Omental fat pad (tissue), 4 donors: Measurements from ENCODE around the gene TMEM80. TPM values are rescaled to one million over a fixed set of nuclear protein-coding genes. Genes with fewer than 3 reads are reported as not detected.

Experiments used
- ATAC-seq: fragments of 150-250 bp; one replicate; pipeline ENCODE4 v1.9.1; 2016; ENCODE audit warnings: mild to moderate bottlenecking, moderate library complexity; ENCODE audit not compliant: low FRiP score
- DNase-seq: peaks from one replicate; pipeline ENCODE4 v3.0.0-alpha.2; 2019; ENCODE audit warnings: low spot score
- total RNA-seq, 4 donors: library from RNA; depleted of rRNA; stranded (reverse); fragments of >200 nt; gene quantifications; one replicate each; pipeline ENCODE4 v1.1.0, GENCODE V29; 2016
- TF ChIP-seq, protein P1 (sequence below), 3 donors: fragments of 450-650 bp; IDR thresholded peaks; one replicate each; pipeline ENCODE4 v1.5.1; 2016 to 2017; ENCODE audit warnings: antibody characterized with exemption in 3 of 3, mild to moderate bottlenecking in 3 of 3, moderate library complexity in 2 of 3

The TMEM80 gene
- total RNA-seq, 4 donors from 2014 or later: 16.9 to 31.5 (median 21.1) TPM

DNA sequence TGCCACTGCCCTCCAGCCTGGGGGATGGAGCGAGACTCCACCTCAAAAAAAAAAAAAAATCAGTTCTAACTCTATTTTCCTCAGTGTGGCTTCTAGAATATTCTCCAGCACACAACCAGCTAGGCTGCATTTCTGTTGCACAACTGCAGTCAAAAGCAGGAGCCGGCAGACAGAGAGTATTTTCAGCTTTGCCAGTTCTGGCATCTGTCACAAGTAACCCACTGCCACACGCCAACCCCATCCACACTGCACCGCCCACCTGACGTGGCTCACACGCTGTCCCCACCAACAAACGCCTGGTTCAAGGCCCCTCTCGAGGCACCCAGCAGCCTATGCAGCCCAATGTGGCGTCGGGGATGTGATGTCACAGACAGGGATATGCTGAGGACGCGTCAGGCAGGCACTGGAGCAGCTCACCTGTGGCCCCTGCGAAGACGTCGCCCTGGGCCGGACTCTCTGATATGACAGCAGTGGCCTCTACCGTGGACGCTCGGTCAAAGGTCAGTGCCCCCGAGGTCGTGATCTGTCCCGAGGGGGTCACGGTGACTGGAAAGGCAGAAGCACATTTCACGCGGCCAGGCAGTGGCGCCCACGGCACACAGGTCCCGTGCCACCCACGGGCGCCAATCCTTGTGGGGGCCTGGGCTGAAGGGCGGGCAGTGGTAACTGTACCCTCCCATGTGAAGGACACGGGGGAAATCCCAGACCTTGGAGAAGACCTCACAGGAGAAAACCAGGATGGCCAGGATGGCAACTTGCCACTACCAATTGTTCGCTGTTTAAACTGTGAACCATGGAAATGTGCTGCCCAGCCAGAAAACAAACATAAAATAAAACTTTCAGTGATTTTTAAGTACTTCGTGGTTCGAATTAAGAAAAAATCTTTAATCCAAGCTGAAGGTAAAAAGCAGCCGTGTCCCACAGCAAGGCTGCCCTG is 16.1 kb upstream of the TMEM80 start:
- no peak for ATAC-seq
- DNase-seq: no peak
- TF ChIP-seq, protein P1, sequence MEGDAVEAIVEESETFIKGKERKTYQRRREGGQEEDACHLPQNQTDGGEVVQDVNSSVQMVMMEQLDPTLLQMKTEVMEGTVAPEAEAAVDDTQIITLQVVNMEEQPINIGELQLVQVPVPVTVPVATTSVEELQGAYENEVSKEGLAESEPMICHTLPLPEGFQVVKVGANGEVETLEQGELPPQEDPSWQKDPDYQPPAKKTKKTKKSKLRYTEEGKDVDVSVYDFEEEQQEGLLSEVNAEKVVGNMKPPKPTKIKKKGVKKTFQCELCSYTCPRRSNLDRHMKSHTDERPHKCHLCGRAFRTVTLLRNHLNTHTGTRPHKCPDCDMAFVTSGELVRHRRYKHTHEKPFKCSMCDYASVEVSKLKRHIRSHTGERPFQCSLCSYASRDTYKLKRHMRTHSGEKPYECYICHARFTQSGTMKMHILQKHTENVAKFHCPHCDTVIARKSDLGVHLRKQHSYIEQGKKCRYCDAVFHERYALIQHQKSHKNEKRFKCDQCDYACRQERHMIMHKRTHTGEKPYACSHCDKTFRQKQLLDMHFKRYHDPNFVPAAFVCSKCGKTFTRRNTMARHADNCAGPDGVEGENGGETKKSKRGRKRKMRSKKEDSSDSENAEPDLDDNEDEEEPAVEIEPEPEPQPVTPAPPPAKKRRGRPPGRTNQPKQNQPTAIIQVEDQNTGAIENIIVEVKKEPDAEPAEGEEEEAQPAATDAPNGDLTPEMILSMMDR (IDR thresholded peaks at IDR 0.05): no peak

DNA sequence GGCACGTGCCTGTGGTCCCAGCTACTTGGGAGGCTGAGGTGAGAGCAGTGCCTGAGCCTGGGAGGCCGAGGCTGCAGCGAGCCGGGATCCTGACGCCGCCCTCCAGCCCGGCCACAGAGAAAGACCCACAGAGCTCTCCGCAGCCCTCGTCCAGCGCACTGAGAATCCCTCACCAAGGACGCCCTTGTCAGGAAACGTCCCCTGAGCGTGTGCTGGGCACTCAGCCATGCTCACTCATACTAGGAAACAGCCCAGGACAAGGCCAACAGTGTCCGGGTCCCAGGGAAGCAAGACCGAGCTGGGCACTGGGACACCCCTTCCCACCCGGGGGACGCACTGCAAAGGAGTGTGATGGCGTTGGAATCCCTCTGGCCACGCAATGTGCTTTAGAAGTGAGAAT is 15.1 kb upstream of the TMEM80 start:
- ATAC-seq: no peak
- TF ChIP-seq, protein P1 (IDR thresholded peaks at IDR 0.05): no peak
- DNase-seq: no peak

DNA sequence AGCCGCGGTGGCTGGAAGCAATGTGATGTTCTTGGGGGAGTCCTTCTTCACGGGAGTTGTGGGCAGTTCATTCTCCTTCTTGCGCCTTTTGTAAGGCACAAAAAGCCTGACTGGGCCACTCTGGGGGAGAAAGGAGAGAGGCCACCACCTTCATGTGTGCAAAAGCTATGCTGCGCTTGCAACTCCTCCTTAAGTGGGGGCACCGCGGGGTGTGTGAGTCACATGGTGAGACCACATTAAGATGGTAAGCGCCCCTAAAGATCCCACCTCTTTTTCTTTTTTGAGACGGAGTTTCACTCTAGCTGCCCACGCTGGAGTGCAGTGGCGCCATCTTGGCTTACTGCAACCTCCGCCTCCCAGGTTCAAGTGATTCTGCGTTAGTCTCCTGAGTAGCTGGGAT is 14.6 kb upstream of the TMEM80 start:
- no peak for DNase-seq

DNA sequence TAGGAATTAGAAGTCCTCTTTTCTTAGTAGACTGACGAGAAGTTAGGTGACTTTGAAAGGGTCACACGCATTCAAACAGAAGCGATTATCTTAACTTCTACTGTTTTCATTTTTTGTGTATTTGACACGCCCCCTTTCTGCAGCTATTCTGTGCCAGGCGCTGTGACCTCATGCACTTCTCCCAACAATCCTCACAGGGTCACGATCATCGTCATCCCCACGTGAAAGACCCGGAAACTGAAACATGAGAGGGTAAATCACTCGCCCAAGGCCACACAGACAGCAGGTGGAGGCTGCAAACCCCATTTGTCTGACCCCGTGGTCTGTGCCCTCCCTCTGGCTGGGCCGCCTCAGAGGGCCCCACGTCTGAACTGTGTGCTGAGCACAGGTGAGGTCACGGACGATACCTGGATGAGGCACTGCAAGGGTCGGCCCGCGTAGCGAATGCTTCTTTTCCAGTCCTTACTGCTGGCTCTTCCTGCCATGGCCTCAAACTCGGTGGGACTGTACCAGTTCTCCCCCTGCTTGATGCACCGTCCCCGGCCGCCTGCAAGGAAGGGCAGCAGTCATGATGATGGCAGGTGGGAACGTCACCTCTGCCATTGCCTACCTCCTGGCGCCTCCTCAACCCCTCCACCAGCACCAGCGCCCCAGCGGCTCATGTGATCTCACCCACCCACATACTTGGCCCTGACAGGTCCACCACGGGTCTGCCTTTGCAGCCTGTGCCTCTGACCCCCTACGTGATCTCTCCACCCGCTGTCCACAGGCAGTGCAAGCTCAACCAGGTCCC is 9.0 kb upstream of the TMEM80 start:
- TF ChIP-seq, protein P1 (IDR thresholded peaks at IDR 0.05): no peak
- ATAC-seq: no peak
- no peak for DNase-seq

More for the DNA sequence above, 14.6 kb upstream of the TMEM80 start:
- ATAC-seq: no peak
- TF ChIP-seq, protein P1 (IDR thresholded peaks at IDR 0.05): no peak

DNA sequence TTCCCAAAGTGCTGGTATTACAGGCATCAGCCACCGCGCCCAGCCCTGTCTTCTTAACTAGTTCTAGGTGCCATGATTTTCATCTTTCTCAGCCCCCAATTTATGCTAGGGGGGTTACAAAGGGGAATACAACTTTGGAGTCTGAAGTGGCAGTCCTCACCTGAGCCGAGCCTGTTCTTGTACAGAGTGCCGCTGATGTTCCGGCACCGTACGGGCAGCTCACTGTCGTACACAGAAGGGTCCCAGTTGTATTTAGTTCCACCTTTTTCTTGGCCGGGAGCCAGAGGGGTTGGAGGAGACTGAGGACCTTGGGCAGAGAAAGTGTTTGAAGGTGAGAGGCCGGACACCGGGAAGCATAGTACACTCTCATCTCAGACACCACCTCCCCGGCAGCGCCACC is 7.9 kb upstream of the TMEM80 start:
- TF ChIP-seq, protein P1 (IDR thresholded peaks at IDR 0.05): no peak
- no peak for ATAC-seq
- no peak for DNase-seq

DNA sequence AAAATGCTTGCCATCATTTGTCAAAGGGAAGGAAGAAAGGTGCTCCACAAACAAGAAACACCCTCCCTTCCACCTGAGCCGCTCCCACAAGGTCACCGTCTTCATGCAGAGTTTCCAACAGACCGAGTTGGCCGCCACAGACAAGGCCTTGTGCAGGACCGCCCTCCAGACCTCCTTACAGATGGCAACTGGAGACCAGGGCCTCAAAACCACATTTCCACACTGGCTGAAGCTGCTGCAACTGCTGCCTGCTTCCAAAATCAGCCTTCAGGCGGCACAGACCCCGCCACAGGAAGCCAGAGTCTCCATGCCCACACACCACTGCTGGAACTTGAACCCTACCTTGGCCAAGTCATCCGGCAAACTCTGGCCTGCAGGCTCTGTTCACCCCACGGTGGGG is 6.9 kb upstream of the TMEM80 start:
- DNase-seq (no peak), ATAC-seq (no peak)
- TF ChIP-seq, protein P1 (IDR thresholded peaks at IDR 0.05): no peak
